GM12865 (cell line): ENCODE results near the gene ASMT.

Experiments
- DNase-seq: peaks from one replicate; pipeline ENCODE4 v3.0.0; 2010; ENCODE audit warnings: low read depth
- H3K4me3 ChIP-seq: 2 replicates; pipeline ENCODE4 v1.5.1; 2011; ENCODE audit warnings: mild to moderate bottlenecking, low read depth, low read length, control low read depth
- TF ChIP-seq, protein P1 (sequence below): IDR thresholded peaks from 2 replicates; pipeline ENCODE4 v1.5.1; 2011; ENCODE audit warnings: low read length, control low read depth, low read depth, inconsistent platforms; ENCODE audit not compliant: insufficient read depth; ENCODE audit errors: missing control alignments

The ASMT gene

GRCh38 chrX:1606496-1606895, 8.4 kb upstream of the ASMT start:
- DNase-seq, result no peak
- no peak overlapping the region for H3K4me3 ChIP-seq
- TF ChIP-seq, protein P1, sequence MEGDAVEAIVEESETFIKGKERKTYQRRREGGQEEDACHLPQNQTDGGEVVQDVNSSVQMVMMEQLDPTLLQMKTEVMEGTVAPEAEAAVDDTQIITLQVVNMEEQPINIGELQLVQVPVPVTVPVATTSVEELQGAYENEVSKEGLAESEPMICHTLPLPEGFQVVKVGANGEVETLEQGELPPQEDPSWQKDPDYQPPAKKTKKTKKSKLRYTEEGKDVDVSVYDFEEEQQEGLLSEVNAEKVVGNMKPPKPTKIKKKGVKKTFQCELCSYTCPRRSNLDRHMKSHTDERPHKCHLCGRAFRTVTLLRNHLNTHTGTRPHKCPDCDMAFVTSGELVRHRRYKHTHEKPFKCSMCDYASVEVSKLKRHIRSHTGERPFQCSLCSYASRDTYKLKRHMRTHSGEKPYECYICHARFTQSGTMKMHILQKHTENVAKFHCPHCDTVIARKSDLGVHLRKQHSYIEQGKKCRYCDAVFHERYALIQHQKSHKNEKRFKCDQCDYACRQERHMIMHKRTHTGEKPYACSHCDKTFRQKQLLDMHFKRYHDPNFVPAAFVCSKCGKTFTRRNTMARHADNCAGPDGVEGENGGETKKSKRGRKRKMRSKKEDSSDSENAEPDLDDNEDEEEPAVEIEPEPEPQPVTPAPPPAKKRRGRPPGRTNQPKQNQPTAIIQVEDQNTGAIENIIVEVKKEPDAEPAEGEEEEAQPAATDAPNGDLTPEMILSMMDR, result no peak

GRCh38 chrX:1609311-1609710, 5.5 kb upstream of the ASMT start:
- DNase-seq, result no peak
- TF ChIP-seq, protein P1, result no peak
- H3K4me3 ChIP-seq, result no peak overlapping the region

DNA sequence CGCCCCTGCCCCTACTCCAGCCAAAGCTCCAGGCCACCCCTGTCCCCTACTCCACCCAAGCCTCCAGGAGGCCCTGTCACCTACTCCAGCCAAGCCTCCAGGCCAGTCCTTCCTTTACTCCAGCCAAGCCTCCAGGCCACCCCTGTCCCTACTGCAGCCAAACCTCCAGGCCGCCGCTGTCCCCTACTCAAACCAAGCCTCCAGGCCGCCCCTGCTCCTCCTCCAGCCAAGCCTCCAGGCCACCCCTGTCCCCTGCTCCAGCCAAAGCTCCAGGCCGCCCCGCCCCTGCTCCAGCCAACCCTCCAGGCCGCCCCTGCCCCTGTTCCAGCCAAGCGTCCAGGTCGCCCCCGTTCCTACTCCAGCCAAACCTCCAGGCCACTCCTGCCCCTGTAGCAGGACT, 5.1 kb upstream of the ASMT start:
- H3K4me3 ChIP-seq, result no peak overlapping the region
- DNase-seq, result no peak
- TF ChIP-seq, protein P1, result no peak

DNA sequence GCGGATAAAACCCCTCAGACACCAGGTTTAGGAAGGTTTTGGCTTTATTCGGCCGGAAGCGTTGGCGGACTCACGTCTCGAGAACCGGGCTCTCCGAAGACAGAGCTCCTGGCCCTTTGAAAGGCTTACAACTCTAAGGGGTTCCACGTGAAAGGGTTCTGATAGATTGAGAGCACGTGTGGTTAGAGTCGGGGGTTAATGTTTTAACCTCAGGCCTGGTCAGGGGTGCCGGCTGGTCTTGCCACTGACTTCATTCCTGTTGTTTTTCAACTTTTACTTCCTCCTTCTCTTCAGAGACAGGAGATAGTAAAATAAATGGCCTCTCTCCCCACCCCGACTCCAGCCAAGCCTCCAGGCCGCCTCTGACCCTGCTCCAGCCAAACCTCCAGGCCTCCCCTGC, 4.7 kb upstream of the ASMT start:
- TF ChIP-seq, protein P1, result no peak
- DNase-seq, result no peak
- no peak overlapping the region for H3K4me3 ChIP-seq

DNA sequence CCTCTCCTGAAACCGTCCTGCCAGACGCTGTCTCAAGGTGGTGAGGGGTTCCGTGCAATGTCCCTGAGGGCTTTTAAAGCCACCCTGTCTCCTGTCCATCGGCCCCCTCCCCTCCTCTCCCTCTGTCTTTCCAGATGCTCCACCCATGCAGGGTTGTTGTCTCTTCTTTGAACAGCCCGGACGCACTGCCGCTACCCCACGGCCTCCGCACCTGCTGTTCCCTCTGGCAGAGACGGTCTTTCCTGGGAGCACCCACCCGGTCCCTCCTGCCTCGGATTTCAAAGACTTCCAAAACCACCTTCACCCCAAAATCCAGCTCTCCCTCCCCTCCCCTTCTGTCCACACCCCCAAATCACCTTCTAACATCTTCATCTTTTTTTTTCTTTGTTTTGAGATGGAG, 4.1 kb upstream of the ASMT start:
- no peak for DNase-seq
- H3K4me3 ChIP-seq, result no peak overlapping the region
- TF ChIP-seq, protein P1, result no peak

DNA sequence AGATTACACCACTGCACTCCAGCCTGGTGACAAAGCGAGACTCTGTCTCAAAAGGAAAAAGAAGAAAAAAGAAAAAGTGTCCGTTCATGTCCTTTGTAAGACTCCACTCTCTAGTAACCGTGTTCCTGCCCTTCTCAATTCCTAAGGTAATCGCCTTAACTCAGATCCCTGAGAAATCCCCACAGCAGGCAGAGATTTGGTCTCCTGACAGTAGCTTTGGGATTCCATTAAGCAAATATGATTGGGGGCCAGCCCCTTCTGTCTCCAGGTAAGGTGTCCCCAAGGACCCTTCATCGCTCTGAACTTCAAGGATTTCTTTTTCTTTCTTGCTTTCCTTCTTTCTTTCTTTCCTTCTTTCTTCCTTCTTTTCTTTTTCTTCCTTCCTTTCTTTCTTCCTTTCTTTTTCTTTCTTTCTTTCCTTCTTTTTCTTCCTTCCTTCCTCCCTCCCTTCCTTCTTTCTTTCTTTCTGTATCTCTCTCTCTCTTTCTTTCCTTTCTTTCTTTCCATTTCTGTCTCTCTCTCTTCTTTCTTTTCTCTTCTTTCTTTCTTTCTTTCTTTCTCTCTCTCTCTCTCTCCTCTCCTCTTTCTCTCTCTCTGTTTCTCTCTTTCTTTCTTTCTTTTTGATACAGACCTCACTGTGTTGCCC, 2.1 kb upstream of the ASMT start:
- no peak overlapping the region for H3K4me3 ChIP-seq
- no peak for DNase-seq
- TF ChIP-seq, protein P1, result no peak

DNA sequence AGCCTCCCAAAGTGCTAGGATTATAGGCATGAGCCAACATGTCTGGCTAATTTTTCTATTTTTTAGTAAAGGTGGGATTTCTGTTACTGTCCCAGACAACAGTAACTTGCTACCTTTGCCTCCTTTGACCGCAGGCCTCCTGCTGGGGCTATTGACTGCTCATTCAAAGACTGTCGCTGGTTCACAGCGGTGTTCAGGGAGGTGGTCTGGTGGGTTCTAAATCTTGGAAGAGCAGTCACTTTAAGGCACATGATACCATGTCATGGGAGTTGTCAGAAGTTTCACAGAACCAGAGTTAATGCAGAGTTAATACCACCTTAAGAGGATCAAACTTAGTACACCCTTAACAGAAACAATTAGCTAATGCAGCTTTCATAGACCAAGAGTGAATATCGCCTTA, 3.8 kb downstream of the ASMT start:
- no peak overlapping the region for H3K4me3 ChIP-seq
- no peak for DNase-seq
- TF ChIP-seq, protein P1, result no peak
